Stimulated activated naive CD4-positive, alpha-beta T cell (primary cell): ENCODE measurements around the gene MEGF8.
"Not testable (repeated sequence)": the region's sequence is repeated elsewhere in the genome, so short reads cannot be mapped to it uniquely, and the experiment has no call there.

Experiments
- DNase-seq, 6 experiments: peaks; one replicate each; lab custom pipeline; 2025; lab: John Stamatoyannopoulos, UW

Gene MEGF8

GRCh38 chr19:42330241-42330711 is 4.8 kb downstream of the MEGF8 start:
- DNase-seq = no peak

- not testable (repeated sequence) for DNase-seq
These were observed 5.9 kb downstream of the MEGF8 start for GRCh38 chr19:42331333-42331732.

GRCh38 chr19:42332059-42332458 is 6.6 kb downstream of the MEGF8 start:
- no peak for DNase-seq

- DNase-seq = no peak
These were observed 7.6 kb downstream of the MEGF8 start for GRCh38 chr19:42333018-42333417.

- no peak for DNase-seq
These were observed 8.7 kb downstream of the MEGF8 start for GRCh38 chr19:42333975-42334696.

- DNase-seq = no peak
These were observed 9.4 kb downstream of the MEGF8 start for GRCh38 chr19:42334697-42335373.

- no peak for DNase-seq
These were observed 10.0 kb downstream of the MEGF8 start for GRCh38 chr19:42335374-42335936.

GRCh38 chr19:42335971-42336370 is 10.5 kb downstream of the MEGF8 start:
- DNase-seq = no peak

GRCh38 chr19:42339126-42339860 is 13.9 kb downstream of the MEGF8 start:
- DNase-seq = not testable (repeated sequence)

GRCh38 chr19:42339922-42340321 is 14.5 kb downstream of the MEGF8 start:
- DNase-seq = not testable (repeated sequence)

- no peak for DNase-seq
These were observed 18.1 kb downstream of the MEGF8 start for GRCh38 chr19:42343344-42344110.

GRCh38 chr19:42344336-42344893 is 19.0 kb downstream of the MEGF8 start:
- no peak for DNase-seq

- DNase-seq = no peak
These were observed 19.9 kb downstream of the MEGF8 start for GRCh38 chr19:42345191-42345812.

GRCh38 chr19:42348211-42348610 is 22.8 kb downstream of the MEGF8 start:
- DNase-seq = no peak

GRCh38 chr19:42349378-42350107 is 24.1 kb downstream of the MEGF8 start:
- no peak for DNase-seq

GRCh38 chr19:42350417-42350816 is 25.0 kb downstream of the MEGF8 start:
- no peak for DNase-seq

GRCh38 chr19:42351079-42351735 is 25.8 kb downstream of the MEGF8 start:
- no peak for DNase-seq

- no peak for DNase-seq
These were observed 27.1 kb downstream of the MEGF8 start for GRCh38 chr19:42352301-42353259.
